AG09309 (cell line): Measurements from ENCODE around the gene PTPRG.

Source experiments
- DNase-seq: peaks from one replicate; pipeline ENCODE4 v3.0.0-alpha.2; 2010; ENCODE audit warnings: low read depth
- H3K4me3 ChIP-seq: 2 replicates; pipeline ENCODE4 v1.5.1; 2011; ENCODE audit warnings: mild to moderate bottlenecking, low read depth, low read length, moderate library complexity; ENCODE audit not compliant: control insufficient read depth
- TF ChIP-seq, protein P1 (sequence below): IDR thresholded peaks from 2 replicates; pipeline ENCODE4 v1.5.1; 2011; ENCODE audit warnings: mild to moderate bottlenecking, low read depth, low read length, inconsistent platforms; ENCODE audit not compliant: insufficient read depth, control insufficient read depth; ENCODE audit errors: missing control alignments

Gene PTPRG

DNA sequence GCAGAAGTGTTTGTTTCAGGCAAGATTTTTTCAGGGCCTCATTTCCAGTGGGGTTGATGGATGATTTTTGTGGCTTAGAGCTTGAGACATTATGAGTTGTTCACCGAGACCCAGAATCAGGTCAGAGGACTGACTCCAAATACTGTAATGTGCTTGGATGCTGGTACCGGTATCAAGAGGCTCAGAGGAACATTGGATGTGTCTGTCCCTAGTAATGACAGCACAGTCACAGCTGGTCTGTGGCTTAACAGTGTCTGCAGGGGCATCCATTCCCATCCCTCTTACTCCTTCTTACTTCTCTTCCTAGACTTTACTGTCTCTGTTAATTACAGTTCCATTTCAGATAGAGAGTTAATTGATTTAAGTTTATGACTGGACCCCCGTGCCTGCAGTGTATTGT is 107.8 kb downstream of the PTPRG start:
- H3K4me3 ChIP-seq, result no peak overlapping the region
- TF ChIP-seq, protein P1, sequence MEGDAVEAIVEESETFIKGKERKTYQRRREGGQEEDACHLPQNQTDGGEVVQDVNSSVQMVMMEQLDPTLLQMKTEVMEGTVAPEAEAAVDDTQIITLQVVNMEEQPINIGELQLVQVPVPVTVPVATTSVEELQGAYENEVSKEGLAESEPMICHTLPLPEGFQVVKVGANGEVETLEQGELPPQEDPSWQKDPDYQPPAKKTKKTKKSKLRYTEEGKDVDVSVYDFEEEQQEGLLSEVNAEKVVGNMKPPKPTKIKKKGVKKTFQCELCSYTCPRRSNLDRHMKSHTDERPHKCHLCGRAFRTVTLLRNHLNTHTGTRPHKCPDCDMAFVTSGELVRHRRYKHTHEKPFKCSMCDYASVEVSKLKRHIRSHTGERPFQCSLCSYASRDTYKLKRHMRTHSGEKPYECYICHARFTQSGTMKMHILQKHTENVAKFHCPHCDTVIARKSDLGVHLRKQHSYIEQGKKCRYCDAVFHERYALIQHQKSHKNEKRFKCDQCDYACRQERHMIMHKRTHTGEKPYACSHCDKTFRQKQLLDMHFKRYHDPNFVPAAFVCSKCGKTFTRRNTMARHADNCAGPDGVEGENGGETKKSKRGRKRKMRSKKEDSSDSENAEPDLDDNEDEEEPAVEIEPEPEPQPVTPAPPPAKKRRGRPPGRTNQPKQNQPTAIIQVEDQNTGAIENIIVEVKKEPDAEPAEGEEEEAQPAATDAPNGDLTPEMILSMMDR, result no peak
- DNase-seq, result no peak

DNA sequence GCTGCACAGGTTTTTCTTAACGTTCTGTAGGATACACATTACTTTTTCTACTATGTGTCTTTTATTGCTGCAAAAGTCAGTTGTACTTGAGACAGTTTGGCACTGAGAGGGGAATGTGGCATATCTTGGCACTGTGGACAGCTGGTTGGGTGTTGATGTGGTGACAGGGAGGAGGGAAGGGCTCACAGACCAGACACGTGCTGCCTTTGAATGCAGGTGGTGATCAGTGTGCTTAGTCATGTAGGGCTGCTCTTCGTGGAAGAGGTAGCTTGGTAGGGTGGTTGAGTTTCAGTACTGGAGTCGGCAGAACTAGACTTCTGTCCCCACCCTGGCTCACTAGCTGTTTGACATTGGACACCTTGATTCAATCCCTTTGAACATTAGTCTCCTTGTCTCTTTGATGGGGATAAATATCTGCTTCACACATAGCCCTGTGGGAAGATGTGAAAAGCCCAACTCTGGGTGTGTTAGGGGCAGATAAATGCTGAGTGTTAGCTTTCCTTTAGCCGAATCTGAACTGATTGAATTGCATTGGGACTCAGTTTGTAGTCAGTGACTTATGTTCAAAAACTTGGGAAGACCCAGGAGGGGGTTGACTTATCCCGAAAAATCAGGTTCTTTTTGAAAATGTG is 108.4 kb downstream of the PTPRG start:
- DNase-seq, result no peak

DNA sequence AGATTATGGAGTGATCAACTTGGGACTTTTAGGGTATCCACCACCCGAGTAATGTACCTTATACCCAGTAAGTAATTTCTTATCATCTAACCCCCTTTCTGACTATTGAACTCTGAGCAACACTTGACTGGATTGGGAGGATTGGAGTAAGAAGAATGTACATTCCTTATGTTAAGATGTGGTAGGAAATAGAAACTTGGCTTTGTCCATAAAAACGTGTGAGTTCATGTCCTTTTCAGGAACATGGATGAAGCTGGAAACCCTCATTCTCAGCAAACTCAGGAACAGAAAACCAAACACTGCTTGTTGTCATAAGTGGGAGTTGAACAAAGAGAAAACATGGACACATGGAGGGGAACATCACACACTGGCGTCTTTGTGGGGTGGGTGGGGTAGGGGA is 112.3 kb downstream of the PTPRG start:
- TF ChIP-seq, protein P1, result no peak
- no peak for DNase-seq
- no peak overlapping the region for H3K4me3 ChIP-seq

More for the DNA sequence above, 108.4 kb downstream of the PTPRG start:
- TF ChIP-seq, protein P1, result no peak
- H3K4me3 ChIP-seq, result no peak overlapping the region

DNA sequence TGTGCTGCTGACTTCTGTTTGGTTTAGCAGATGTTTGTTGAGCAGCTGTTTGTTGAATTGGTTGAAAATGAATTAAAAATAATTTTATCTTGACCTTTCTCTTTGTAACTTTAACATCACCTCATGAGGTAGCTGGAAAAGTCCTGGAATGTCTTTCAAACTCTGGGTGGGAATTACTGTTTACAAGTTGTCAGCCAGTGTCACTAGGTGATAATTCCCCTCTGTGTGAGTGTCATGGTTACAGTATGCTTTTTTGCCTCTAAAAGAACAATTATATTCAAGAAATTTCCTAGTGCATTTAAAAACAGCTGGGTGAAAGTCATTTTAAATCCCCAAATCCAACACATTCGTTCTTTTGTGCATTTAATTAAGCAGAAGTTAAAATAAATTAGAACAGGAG is 113.2 kb downstream of the PTPRG start:
- H3K4me3 ChIP-seq, result no peak overlapping the region
- DNase-seq, result no peak
- TF ChIP-seq, protein P1, result no peak

DNA sequence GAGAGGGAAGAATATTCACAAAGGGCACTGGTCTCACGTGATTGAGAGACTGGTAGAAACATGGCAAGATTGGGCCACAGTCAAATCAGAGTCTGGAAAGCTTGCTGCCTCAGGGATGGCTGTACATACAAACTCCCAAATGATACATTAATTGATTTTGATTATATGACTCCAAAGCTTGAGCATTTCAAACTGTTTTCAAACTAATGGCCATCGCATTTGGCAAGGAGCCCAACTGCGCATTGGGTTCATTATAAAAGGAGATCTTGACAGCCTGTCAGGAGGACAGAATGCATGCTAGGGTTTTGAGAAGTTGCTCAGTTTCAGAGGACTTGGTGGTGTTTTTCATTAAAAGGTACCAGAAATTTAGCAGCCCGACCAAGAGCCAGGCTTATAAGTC is 117.7 kb downstream of the PTPRG start:
- DNase-seq, result no peak
- no peak overlapping the region for H3K4me3 ChIP-seq
- TF ChIP-seq, protein P1, result no peak

DNA sequence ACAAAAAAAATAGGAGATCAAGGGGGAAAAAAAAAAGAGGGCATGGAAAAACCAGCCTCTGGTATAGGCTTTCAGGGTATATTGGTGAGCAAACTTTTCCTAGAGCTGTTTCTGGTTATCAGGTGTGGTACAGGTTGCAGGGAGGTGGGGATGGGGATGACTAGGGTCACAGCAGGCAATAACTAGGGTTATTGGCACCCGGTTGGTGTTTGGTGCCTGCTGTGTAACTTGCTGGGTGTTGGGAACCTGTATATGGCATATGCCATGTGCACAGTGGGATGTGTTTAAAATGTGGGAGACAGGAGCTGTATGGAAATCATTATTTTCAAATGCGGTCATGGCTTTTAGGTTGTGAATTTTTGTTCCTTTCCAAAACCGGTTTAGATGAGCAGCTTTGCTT is 119.2 kb downstream of the PTPRG start:
- TF ChIP-seq, protein P1, result no peak
- no peak for DNase-seq

More for the DNA sequence above, 119.2 kb downstream of the PTPRG start:
- H3K4me3 ChIP-seq, result no peak overlapping the region
